Activated CD8-positive, alpha-beta T cell treated with anti-CD3 and anti-CD28 coated beads, Interleukin-2, amount 10 ng/mL, durations not matched to agents 7 days and 5 days (primary cell): ENCODE data around the gene AP3D1. TPM values are rescaled to one million over a fixed set of nuclear protein-coding genes. Genes with fewer than 3 reads are reported as not detected.

ENCODE experiments used
- ATAC-seq: fragments of 150-1000 bp; cut with Tn5 transposase; one replicate; pipeline ENCODE4 v1.10.0; 2021; ENCODE audit warnings: moderate library complexity
- CTCF ChIA-PET: fragments of 350-600 bp; sonication (Branson Sonifier 250); formaldehyde crosslinking; loops from one replicate; lab custom pipeline; 2021; ENCODE audit warnings: antibody characterized with exemption; lab: Charles Lee
- POLR2A ChIA-PET: fragments of 350-600 bp; sonication (Branson Sonifier 250); formaldehyde crosslinking; loops from one replicate; lab custom pipeline; 2021; ENCODE audit warnings: antibody characterized with exemption; lab: Charles Lee
- DNase-seq: peaks from one replicate; pipeline ENCODE4 v3.0.0-alpha.2; 2020
- H3K27ac Mint-ChIP-seq: one replicate; pipeline ENCODE4 v1.8.0; 2021; ENCODE audit warnings: mild to moderate bottlenecking, mixed read lengths
- H3K27me3 Mint-ChIP-seq: one replicate; pipeline ENCODE4 v1.8.0; 2021; ENCODE audit warnings: low read depth, mixed read lengths
- H3K36me3 Mint-ChIP-seq: one replicate; pipeline ENCODE4 v1.8.0; 2021; ENCODE audit warnings: low read depth, mixed read lengths
- H3K4me1 Mint-ChIP-seq: one replicate; pipeline ENCODE4 v1.8.0; 2021; ENCODE audit warnings: low read depth, mixed read lengths
- H3K4me3 Mint-ChIP-seq: one replicate; pipeline ENCODE4 v1.8.0; 2021; ENCODE audit warnings: mild to moderate bottlenecking, mixed read lengths
- H3K9me3 Mint-ChIP-seq: one replicate; pipeline ENCODE4 v1.8.0; 2022; ENCODE audit warnings: mixed read lengths; ENCODE audit not compliant: insufficient read depth
- total RNA-seq, 2 experiments: library from RNA; stranded (reverse); gene quantifications; one replicate each; pipeline ENCODE4 v1.2.3, GENCODE V29; 2021

AP3D1 gene
- total RNA-seq, 2 experiments from 2014 or later = 91.5 to 100 TPM

GRCh38 chr19:2119921-2120785, 31.2 kb downstream of the AP3D1 start:
- CTCF ChIA-PET = no interaction called here

GRCh38 chr19:2118438-2118837, 32.9 kb downstream of the AP3D1 start:
- CTCF ChIA-PET = no interaction called here
- peaks cover 55% of the 10 kb centered on the region for H3K36me3 Mint-ChIP-seq
- ATAC-seq (no peak), DNase-seq (no peak)
- peaks cover 1% of the 10 kb centered on the region for H3K4me1 Mint-ChIP-seq
- H3K9me3 Mint-ChIP-seq = no peaks in the 10 kb centered on the region
- no peak overlapping the region for H3K27ac Mint-ChIP-seq
- POLR2A ChIA-PET = no interaction called here
- H3K27me3 Mint-ChIP-seq = no peaks in the 10 kb centered on the region
- H3K4me3 Mint-ChIP-seq = no peak overlapping the region

More at GRCh38 chr19:2119921-2120785, 31.2 kb downstream of the AP3D1 start:
- no peak overlapping the region for H3K4me3 Mint-ChIP-seq
- no peaks in the 10 kb centered on the region for H3K27me3 Mint-ChIP-seq
- no peak for DNase-seq
- H3K36me3 Mint-ChIP-seq = peaks cover 46% of the 10 kb centered on the region
- peaks cover 1% of the 10 kb centered on the region for H3K4me1 Mint-ChIP-seq
- H3K27ac Mint-ChIP-seq = no peak overlapping the region
- POLR2A ChIA-PET = no interaction called here
- no peaks in the 10 kb centered on the region for H3K9me3 Mint-ChIP-seq
- ATAC-seq = no peak

- H3K27me3 Mint-ChIP-seq = no peaks in the 10 kb centered on the region
- ChIA-PET CTCF (no interaction called here), POLR2A (no interaction called here)
- peaks cover 6% of the 10 kb centered on the region for H3K4me1 Mint-ChIP-seq
- H3K9me3 Mint-ChIP-seq = no peaks in the 10 kb centered on the region
- no peak for ATAC-seq
- no peak overlapping the region for H3K4me3 Mint-ChIP-seq
- no peak overlapping the region for H3K27ac Mint-ChIP-seq
- no peak for DNase-seq
- peaks cover 51% of the 10 kb centered on the region for H3K36me3 Mint-ChIP-seq
Observed at GRCh38 chr19:2117215-2117960, 34.0 kb downstream of the AP3D1 start.

- peaks cover 10% of the 10 kb centered on the region for H3K4me1 Mint-ChIP-seq
- DNase-seq (no peak), ATAC-seq (no peak)
- no peak overlapping the region for H3K4me3 Mint-ChIP-seq
- no peak overlapping the region for H3K27ac Mint-ChIP-seq
- CTCF ChIA-PET = no interaction called here
- H3K36me3 Mint-ChIP-seq = peaks cover 50% of the 10 kb centered on the region
- POLR2A ChIA-PET = no interaction called here
- no peaks in the 10 kb centered on the region for H3K9me3 Mint-ChIP-seq
- H3K27me3 Mint-ChIP-seq = no peaks in the 10 kb centered on the region
Observed at GRCh38 chr19:2116507-2116906, 34.9 kb downstream of the AP3D1 start.

GRCh38 chr19:2115911-2116426, 35.4 kb downstream of the AP3D1 start:
- ChIA-PET POLR2A (no interaction called here), CTCF (no interaction called here)
- no peak for ATAC-seq
- Mint-ChIP-seq H3K27ac (no peak overlapping the region), H3K27me3 (no peaks in the 10 kb centered on the region), H3K4me1 (peaks cover 10% of the 10 kb centered on the region), H3K9me3 (no peaks in the 10 kb centered on the region), H3K36me3 (peaks cover 45% of the 10 kb centered on the region), H3K4me3 (no peak overlapping the region)
- DNase-seq = no peak

- ChIA-PET POLR2A (no interaction called here), CTCF (no interaction called here)
- H3K27me3 Mint-ChIP-seq = no peaks in the 10 kb centered on the region
- H3K27ac Mint-ChIP-seq = no peak overlapping the region
- no peak for DNase-seq
- peaks cover 10% of the 10 kb centered on the region for H3K4me1 Mint-ChIP-seq
- peaks cover 41% of the 10 kb centered on the region for H3K36me3 Mint-ChIP-seq
- H3K9me3 Mint-ChIP-seq = no peaks in the 10 kb centered on the region
- ATAC-seq = no peak
- no peak overlapping the region for H3K4me3 Mint-ChIP-seq
Observed at GRCh38 chr19:2115324-2115723, 36.0 kb downstream of the AP3D1 start.

GRCh38 chr19:2114821-2115220, 36.5 kb downstream of the AP3D1 start:
- ChIA-PET POLR2A (no interaction called here), CTCF (no interaction called here)
- ATAC-seq = no peak
- H3K27ac Mint-ChIP-seq = no peak overlapping the region
- no peak overlapping the region for H3K4me3 Mint-ChIP-seq
- no peak for DNase-seq
- no peaks in the 10 kb centered on the region for H3K9me3 Mint-ChIP-seq
- peaks cover 10% of the 10 kb centered on the region for H3K4me1 Mint-ChIP-seq
- no peaks in the 10 kb centered on the region for H3K27me3 Mint-ChIP-seq
- H3K36me3 Mint-ChIP-seq = peaks cover 41% of the 10 kb centered on the region

GRCh38 chr19:2114218-2114617, 37.1 kb downstream of the AP3D1 start:
- CTCF ChIA-PET = interaction anchor here (1.1 kb wide), 1 partner anchor 17 kb away, joined by 3 read pairs; the partner anchor contains the start of gene IZUMO4
- H3K9me3 Mint-ChIP-seq = no peaks in the 10 kb centered on the region
- no peak for DNase-seq
- H3K36me3 Mint-ChIP-seq = peaks cover 40% of the 10 kb centered on the region
- H3K4me1 Mint-ChIP-seq = peaks cover 10% of the 10 kb centered on the region
- no peaks in the 10 kb centered on the region for H3K27me3 Mint-ChIP-seq
- POLR2A ChIA-PET = no interaction called here
- H3K27ac Mint-ChIP-seq = no peak overlapping the region
- ATAC-seq = no peak
- H3K4me3 Mint-ChIP-seq = no peak overlapping the region

GRCh38 chr19:2113439-2114211, 37.7 kb downstream of the AP3D1 start:
- ChIA-PET CTCF (interaction anchor here (1.1 kb wide), 1 partner anchor 17 kb away, joined by 3 read pairs; the partner anchor contains the start of gene IZUMO4), POLR2A (no interaction called here)
- H3K9me3 Mint-ChIP-seq = no peaks in the 10 kb centered on the region
- no peak for ATAC-seq
- no peaks in the 10 kb centered on the region for H3K27me3 Mint-ChIP-seq
- peaks cover 38% of the 10 kb centered on the region for H3K36me3 Mint-ChIP-seq
- no peak overlapping the region for H3K27ac Mint-ChIP-seq
- no peak for DNase-seq
- peaks cover 9% of the 10 kb centered on the region for H3K4me1 Mint-ChIP-seq
- no peak overlapping the region for H3K4me3 Mint-ChIP-seq

- ATAC-seq = peak; percentile 13
- Mint-ChIP-seq H3K27me3 (no peaks in the 10 kb centered on the region), H3K36me3 (peaks cover 36% of the 10 kb centered on the region), H3K4me1 (peaks cover 9% of the 10 kb centered on the region), H3K27ac (no peak overlapping the region), H3K9me3 (no peaks in the 10 kb centered on the region), H3K4me3 (no peak overlapping the region)
- no peak for DNase-seq
- ChIA-PET CTCF (no interaction called here), POLR2A (no interaction called here)
Observed at GRCh38 chr19:2112516-2113320, 38.6 kb downstream of the AP3D1 start.

- no peaks in the 10 kb centered on the region for H3K27me3 Mint-ChIP-seq
- peaks cover 39% of the 10 kb centered on the region for H3K36me3 Mint-ChIP-seq
- H3K9me3 Mint-ChIP-seq = no peaks in the 10 kb centered on the region
- CTCF ChIA-PET = no interaction called here
- POLR2A ChIA-PET = no interaction called here
- DNase-seq = no peak
- H3K27ac Mint-ChIP-seq = no peak overlapping the region
- ATAC-seq = no peak
- H3K4me3 Mint-ChIP-seq = no peak overlapping the region
- H3K4me1 Mint-ChIP-seq = peaks cover 9% of the 10 kb centered on the region
Observed at GRCh38 chr19:2111886-2112285, 39.5 kb downstream of the AP3D1 start.
